GM12891 (cell line): ENCODE measurements around the gene GLS. TPM values are rescaled to one million over a fixed set of nuclear protein-coding genes. Genes with fewer than 3 reads are reported as not detected.
A peak's percentile ranks its signal among the peaks of the same experiment; 100 is the strongest.

Experiments
- DNase-seq: peaks from one replicate; pipeline ENCODE4 v3.0.0; 2011; ENCODE audit warnings: low spot score; ENCODE audit not compliant: insufficient read length
- FAIRE-seq: peaks from 2 replicates; lab custom pipeline; 2011; peaks lifted over from hg19 to GRCh38; lab: Jason Lieb, UNC
- PAX5 ChIP-seq: IDR thresholded peaks from 2 replicates; pipeline ENCODE4 v1.6.1; 2011; ENCODE audit warnings: low read length, moderate library complexity, mild to moderate bottlenecking; ENCODE audit not compliant: insufficient read depth, severe bottlenecking
- POLR2A ChIP-seq: IDR thresholded peaks from 2 replicates; pipeline ENCODE4 v1.6.1; 2011; ENCODE audit warnings: low read depth, low read length, control low read depth
- POLR2AphosphoS5 ChIP-seq: IDR thresholded peaks from 2 replicates; pipeline ENCODE4 v1.6.1; 2011; ENCODE audit warnings: low read depth, low read length, control low read depth
- POU2F2 ChIP-seq: IDR thresholded peaks from 2 replicates; pipeline ENCODE4 v1.6.1; 2011; ENCODE audit warnings: low read depth, mild to moderate bottlenecking, control low read depth, low read length, moderate library complexity
- SPI1 ChIP-seq: IDR thresholded peaks from 2 replicates; pipeline ENCODE4 v1.6.1; 2011; ENCODE audit warnings: low read depth, low read length, control low read depth
- TAF1 ChIP-seq: IDR thresholded peaks from 2 replicates; pipeline ENCODE4 v1.6.1; 2011; ENCODE audit warnings: low read depth, low read length, control low read depth
- polyA plus RNA-seq: library from polyadenylated mRNA; unstranded; fragments of >200 nt; gene quantifications from one replicate; pipeline ENCODE4 v1.2.1, GENCODE V29; 2012; ENCODE audit warnings: low read depth, missing spikeins, inconsistent platforms; ENCODE audit not compliant: missing spikeins

The GLS gene
- 48.1 TPM for polyA plus RNA-seq

DNA sequence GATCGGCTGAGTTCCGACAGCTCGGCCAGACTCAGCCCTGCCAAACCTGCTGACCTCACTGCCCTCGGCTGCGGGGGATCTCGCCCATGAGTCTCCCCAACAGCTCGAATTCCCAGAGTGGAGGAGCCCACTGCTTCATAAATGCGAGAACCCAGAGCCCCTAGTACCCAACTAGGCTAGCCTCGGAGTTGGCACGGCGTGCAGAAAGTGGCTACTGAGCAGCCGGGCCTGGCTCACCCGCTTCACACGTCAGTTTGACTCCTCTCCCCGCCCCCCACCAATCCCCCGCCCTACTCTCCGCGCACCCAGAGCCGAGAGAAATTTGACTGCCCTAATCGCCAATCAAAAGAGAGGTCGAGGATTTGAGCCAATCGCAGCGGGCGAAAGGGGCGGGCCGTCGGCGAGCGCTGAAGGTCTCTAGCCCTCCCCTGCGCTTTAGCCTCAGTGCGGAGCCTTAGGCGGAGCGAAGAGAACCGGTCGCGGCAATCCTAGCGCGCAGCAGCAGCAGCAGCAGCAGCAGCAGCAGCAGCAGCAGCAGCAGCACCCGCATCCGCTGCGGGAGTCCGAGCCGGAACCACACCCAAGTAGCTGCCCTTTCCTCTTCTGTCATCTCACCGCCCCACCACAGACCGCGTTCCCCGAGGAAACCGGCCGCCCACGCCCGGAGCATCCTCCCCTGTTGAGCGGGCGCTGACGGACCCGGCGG lies at the start of gene GLS:
TSS of gene GLS (plus strand) at position 444 of the 706 bp plus-strand sequence. CDS start 264 bp downstream, outside the sequence.
- peak; percentile 97 for FAIRE-seq
- DNase-seq: peak; percentile 85
- peak; percentile 49; the same call in 1 of the 2 replicates for TF ChIP-seq POU2F2
- TF ChIP-seq POLR2A: peak; percentile 96
- TF ChIP-seq SPI1: no peak
- peak; percentile 88; the same call in 1 of the 2 replicates for TF ChIP-seq TAF1
- TF ChIP-seq PAX5: no peak
- peak; percentile 98 for TF ChIP-seq POLR2AphosphoS5

DNA sequence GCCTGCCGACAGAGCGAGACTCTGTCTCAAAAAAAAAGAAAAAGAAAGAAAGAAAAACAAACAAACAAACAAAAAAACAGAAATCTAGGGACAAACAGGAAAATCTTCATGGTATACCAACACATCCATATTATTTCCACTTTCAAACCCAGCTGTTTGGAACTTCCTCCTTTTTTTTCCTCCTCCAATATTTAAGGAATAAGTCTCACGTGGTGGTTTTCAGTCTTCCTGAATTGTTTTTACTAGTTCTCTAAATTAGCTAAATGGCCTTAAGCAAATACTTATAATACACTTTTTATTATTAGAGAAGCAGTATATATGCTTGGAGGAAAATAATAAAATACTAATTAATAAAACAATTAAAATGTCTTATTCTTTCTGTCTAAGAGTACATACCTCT lies 48.7 kb upstream of the GLS start:
- DNase-seq: no peak
- TF ChIP-seq PAX5 (no peak), SPI1 (no peak), TAF1 (no peak), POU2F2 (no peak), POLR2AphosphoS5 (no peak), POLR2A (no peak)
- FAIRE-seq: no peak

DNA sequence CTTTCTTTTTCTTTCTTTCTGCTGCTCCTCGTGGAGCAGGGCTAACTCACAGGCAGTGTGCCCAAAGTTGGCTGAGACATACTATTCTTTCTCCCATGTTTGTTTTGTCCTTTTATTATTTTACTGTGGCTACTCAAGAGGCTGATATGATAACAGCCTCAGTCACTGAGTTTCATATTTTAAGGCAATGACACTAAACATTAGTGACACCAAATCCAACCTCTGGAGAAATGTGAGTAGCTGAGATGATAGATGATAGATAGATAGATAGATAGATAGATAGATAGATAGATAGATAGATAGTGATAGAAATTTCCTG lies 45.8 kb upstream of the GLS start:
- FAIRE-seq: no peak
- TF ChIP-seq POLR2A (no peak), SPI1 (no peak), TAF1 (no peak), POLR2AphosphoS5 (no peak), POU2F2 (no peak), PAX5 (no peak)

DNA sequence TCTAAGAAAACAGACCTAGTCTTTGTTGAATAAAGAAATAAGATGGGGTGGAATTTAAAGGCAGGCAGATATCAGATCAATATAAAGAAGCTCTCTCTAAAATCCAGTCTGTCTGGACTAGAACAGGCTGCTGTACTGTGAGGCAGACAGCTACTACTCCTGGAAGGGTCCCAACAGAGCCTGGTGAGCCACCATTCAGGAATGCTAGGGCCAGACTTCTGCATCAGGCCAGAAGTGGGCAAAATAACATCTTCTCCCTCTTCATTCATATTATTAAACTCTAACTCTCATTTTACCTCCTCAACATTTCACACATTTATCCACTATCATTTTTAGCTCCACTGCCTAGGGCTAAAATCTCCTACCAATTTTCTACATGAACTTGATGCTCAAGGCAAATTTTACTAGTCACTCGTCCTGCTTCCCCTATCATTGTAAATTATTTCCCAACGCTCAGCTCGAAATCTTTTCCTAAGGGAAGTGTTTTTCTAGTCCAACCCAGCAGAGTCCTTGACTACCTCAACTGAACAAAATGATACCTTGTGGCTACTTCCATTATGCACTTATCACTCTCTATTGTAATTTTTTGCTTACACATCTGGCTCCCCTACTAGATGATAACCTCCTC lies 45.2 kb upstream of the GLS start:
- FAIRE-seq: no peak
- no peak for DNase-seq
- TF ChIP-seq TAF1 (no peak), POLR2A (no peak), PAX5 (no peak), POLR2AphosphoS5 (no peak), SPI1 (no peak), POU2F2 (no peak)

More for the DNA sequence above, 45.8 kb upstream of the GLS start:
- no peak for DNase-seq

DNA sequence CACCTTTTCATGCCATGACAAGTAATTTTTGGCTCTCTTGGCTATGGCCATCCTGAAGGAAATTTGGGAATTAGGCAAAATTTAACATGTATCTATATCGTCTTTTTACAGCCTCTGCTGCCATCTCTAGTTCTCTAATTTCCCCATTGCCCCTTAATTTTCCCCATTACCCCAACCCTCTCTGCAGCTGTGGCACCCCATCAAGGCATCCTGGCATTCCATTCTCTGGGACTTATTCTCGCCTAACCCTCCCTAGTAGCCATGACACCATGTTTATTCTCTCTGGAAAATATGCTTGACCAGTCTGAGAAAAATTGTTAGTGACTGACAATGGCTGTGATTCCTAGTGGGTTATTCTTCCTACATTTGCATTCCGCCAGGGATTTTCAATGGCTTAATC lies 43.9 kb upstream of the GLS start:
- FAIRE-seq: no peak
- TF ChIP-seq PAX5 (no peak), TAF1 (no peak)

DNA sequence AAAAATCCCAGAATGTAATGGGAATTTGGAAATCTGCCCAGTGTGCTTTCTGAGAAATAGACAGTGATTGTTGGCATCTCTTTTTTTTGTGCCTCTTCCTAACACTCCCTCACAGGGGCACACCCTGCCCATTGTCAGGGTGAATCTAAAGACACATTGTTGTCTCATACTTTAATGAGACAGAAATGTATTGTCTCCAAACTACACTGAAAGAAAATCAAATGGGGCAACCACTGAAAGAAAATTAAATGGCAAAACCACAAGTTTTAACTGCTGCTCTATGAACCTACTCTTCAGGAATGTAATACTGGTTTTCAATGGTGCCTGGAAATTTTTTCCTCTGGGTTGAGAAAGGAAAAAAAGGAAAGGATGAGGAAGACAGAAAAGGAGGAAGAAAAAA lies 43.2 kb upstream of the GLS start:
- FAIRE-seq (no peak), DNase-seq (no peak)
- TF ChIP-seq POLR2AphosphoS5: no peak
- no peak for TF ChIP-seq TAF1
- TF ChIP-seq SPI1: no peak
- no peak for TF ChIP-seq POU2F2
- TF ChIP-seq PAX5: no peak
- TF ChIP-seq POLR2A: no peak

More for the DNA sequence above, 43.9 kb upstream of the GLS start:
- DNase-seq: no peak

DNA sequence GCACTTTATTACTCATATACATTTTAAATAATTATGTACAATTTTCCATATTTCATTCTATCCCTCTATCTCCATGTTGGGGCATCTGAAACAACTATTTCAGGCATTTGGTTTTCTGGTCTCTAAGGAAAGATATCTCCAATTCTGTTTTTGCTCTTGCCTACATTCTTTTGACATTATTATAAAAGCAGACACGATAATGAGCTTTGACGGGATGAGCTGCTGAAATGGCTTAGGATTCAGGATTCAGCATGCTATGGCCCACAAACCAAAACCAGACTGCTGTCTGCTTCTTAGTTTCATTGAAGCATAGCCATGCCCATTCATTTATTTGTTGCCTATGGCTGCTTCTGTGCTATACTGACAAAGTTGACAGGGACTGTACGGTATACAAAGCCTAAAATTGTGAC lies 42.7 kb upstream of the GLS start:
- TF ChIP-seq SPI1: no peak
- DNase-seq (no peak), FAIRE-seq (no peak)

DNA sequence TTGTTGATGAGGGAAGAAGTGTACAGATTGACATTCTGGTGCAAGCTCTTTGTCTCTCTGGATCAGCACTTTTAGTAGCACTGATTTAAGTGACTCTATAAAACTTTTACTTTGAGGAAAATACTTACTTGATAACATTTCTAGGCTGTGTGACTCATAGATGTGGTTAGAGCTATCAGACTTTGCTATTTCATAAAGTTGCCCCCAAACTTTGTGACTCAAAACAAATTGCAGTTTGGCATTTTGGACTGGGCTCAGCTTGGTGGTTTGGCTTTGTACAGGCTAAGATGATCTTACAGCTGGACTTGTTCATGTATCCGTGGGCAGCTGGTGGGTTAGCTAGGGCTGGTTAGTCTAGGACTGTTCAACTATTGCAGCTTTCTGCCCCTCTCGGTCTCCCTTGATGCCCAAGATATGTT lies 42.1 kb upstream of the GLS start:
- no peak for DNase-seq
- TF ChIP-seq SPI1 (no peak), TAF1 (no peak), POLR2A (no peak), POLR2AphosphoS5 (no peak), POU2F2 (no peak)
- no peak for FAIRE-seq

DNA sequence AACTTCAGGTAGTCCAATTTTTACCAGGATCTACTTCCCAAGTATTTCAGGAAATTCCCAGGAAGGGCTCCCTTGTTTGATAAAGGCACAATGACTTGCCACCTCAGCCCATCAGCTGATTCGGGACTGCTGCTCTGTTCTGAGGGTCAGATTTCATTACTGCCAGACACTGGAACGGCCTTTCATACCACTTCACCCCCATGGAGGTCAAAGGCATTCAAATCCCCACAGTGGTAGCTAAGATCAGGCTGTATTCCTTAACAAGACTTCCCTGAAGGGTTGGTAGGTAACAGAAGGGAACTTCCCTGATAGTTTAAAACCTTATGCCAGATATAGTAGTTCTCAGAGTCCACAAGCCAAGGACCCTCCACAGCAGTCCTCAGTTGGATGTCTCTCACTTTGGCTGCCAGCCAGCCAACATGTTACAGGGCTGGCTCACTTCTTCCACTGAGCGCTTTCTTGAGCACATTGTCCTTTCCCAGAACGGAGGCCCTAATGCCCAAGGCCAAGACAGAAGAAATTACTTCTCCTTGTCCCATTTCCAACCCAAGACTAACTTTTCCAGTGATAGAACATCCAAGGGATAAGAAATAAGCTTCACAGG lies 40.0 kb upstream of the GLS start:
- no peak for DNase-seq
- TF ChIP-seq POU2F2 (no peak), POLR2AphosphoS5 (no peak), POLR2A (no peak), SPI1 (no peak), PAX5 (no peak)
- FAIRE-seq: no peak

DNA sequence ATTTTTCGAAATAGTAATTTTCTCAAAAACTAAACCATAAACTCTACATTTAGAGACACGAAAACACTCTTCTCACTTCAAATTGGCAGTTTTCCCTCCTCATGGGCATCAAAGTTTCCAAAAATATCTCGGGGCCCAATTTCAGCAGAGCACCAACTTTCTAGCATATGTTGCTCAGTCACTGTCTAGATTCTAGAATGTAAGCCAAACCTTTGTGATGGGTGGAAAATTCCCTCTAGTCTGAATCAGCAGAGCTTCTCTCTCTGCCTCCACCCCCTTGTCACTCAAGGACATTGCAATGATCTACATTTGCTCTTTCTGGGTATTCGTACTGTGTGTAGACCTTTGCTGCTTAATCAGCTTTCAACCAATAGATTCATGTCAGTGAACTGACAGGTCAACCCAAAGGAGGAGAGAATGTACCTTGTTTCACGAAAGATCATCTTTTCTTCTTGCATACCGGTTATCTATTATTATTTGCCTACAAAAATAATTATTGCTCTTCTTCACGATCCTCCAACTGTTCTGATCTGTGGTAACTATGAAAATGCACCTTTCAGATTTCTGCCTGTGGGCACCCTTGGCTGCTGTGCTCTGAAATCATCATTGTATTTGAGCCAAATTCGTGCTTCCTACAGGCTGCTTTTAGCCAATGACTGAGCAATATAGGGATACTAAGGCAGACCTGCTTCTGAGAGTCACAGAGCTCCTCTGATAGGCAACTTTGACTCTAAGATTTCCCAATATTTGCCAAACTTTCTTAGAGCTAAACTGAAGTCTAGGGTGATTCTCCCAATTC lies 38.7 kb upstream of the GLS start:
- FAIRE-seq (no peak), DNase-seq (no peak)
- TF ChIP-seq POLR2AphosphoS5 (no peak), PAX5 (no peak), POLR2A (no peak), POU2F2 (no peak), SPI1 (no peak), TAF1 (no peak)
